Astrocyte of the cerebellum (primary cell): ENCODE data around the gene AK4.

Experiments used
- DNase-seq: peaks from one replicate; pipeline ENCODE4 v3.0.0-alpha.2; 2011; ENCODE audit warnings: low read depth
- H3K4me3 ChIP-seq: 2 replicates; pipeline ENCODE4 v1.5.1; 2011; ENCODE audit warnings: mild to moderate bottlenecking, low read depth, low read length, moderate library complexity
- CTCF ChIP-seq: IDR thresholded peaks from 2 replicates; pipeline ENCODE4 v1.5.1; 2012; ENCODE audit warnings: low read length, low read depth, moderate library complexity, mild to moderate bottlenecking; ENCODE audit errors: missing control alignments
- in situ Hi-C: cut with HindIII; loops from 2 replicates; pipeline ENCODE4 v1.10.0; 2017; ENCODE audit warnings: low sequenced_read_pairs

Gene AK4

GRCh38 chr1:65172936-65173690, 25.1 kb downstream of the AK4 start:
- in situ Hi-C loops, result no loop called here
- no peak for DNase-seq
- TF ChIP-seq CTCF, result no peak
- no peak overlapping the region for H3K4me3 ChIP-seq

- H3K4me3 ChIP-seq, result no peak overlapping the region
- DNase-seq, result peak; percentile 99
- TF ChIP-seq CTCF, result no peak
- in situ Hi-C loops, result no loop called here
Measured at GRCh38 chr1:65174585-65174984, 26.6 kb downstream of the AK4 start.

GRCh38 chr1:65175171-65176055, 27.4 kb downstream of the AK4 start:
- in situ Hi-C loops, result no loop called here
- TF ChIP-seq CTCF, result no peak
- DNase-seq, result peak; percentile 45
- H3K4me3 ChIP-seq, result no peak overlapping the region

- in situ Hi-C loops, result no loop called here
- TF ChIP-seq CTCF, result no peak
- no peak for DNase-seq
- H3K4me3 ChIP-seq, result no peak overlapping the region
Measured at GRCh38 chr1:65176056-65176450, 28.1 kb downstream of the AK4 start.

- DNase-seq, result no peak
- no peak for TF ChIP-seq CTCF
- no peak overlapping the region for H3K4me3 ChIP-seq
- in situ Hi-C loops, result no loop called here
Measured at GRCh38 chr1:65176591-65176990, 28.6 kb downstream of the AK4 start.

- peak; percentile 42 for DNase-seq
- TF ChIP-seq CTCF, result no peak
- H3K4me3 ChIP-seq, result no peak overlapping the region
- in situ Hi-C loops, result no loop called here
Measured at GRCh38 chr1:65177457-65177856, 29.5 kb downstream of the AK4 start.
